Progenitor cell of endocrine pancreas (in vitro differentiated cells): Measurements from ENCODE around the gene SMOC2. TPM values are rescaled to one million over a fixed set of nuclear protein-coding genes. Genes with fewer than 3 reads are reported as not detected.

Source experiments
- DNase-seq: peaks from one replicate; pipeline ENCODE4 v3.0.0; 2021; ENCODE audit warnings: low spot score; ENCODE audit not compliant: unreplicated experiment
- H3K27ac Mint-ChIP-seq: 2 replicates; pipeline ENCODE4 v1.8.0; 2021; ENCODE audit warnings: mild to moderate bottlenecking, moderate library complexity, mixed read lengths
- H3K27me3 Mint-ChIP-seq: 2 replicates; pipeline ENCODE4 v1.8.0; 2021; ENCODE audit warnings: mixed read lengths
- H3K36me3 Mint-ChIP-seq: 2 replicates; pipeline ENCODE4 v1.8.0; 2022; ENCODE audit warnings: mixed read lengths; ENCODE audit not compliant: insufficient read depth
- H3K4me1 Mint-ChIP-seq: 2 replicates; pipeline ENCODE4 v1.8.0; 2021; ENCODE audit warnings: low read depth, mixed read lengths
- H3K4me3 Mint-ChIP-seq: 2 replicates; pipeline ENCODE4 v1.8.0; 2021; ENCODE audit warnings: low read depth, mild to moderate bottlenecking, moderate library complexity, mixed read lengths
- H3K9me3 Mint-ChIP-seq: 2 replicates; pipeline ENCODE4 v1.8.0; 2021; ENCODE audit warnings: low read depth, mixed read lengths
- CTCF ChIP-seq: fragments of 200-600 bp; sonication (generic); IDR thresholded peaks from one replicate; pipeline ENCODE4 v1.5.0; 2021; ENCODE audit warnings: antibody characterized with exemption, mild to moderate bottlenecking; ENCODE audit not compliant: unreplicated experiment
- total RNA-seq: library from RNA; stranded (reverse); gene quantifications from 2 replicates; pipeline ENCODE4 v1.2.1, GENCODE V29; 2021

SMOC2 gene
- total RNA-seq, 1 donor from 2014 or later = 5.9 TPM

- Mint-ChIP-seq H3K27ac (no peak overlapping the region), H3K4me3 (no peak overlapping the region), H3K36me3 (peaks cover 3% of the 10 kb centered on the region), H3K27me3 (peaks cover 18% of the 10 kb centered on the region), H3K4me1 (no peaks in the 10 kb centered on the region), H3K9me3 (peaks cover 7% of the 10 kb centered on the region)
- no peak for TF ChIP-seq CTCF
- DNase-seq = no peak
These were observed 31.4 kb downstream of the SMOC2 start for GRCh38 chr6:168472363-168472762.

GRCh38 chr6:168473197-168473596 lies 32.2 kb downstream of the SMOC2 start:
- no peak overlapping the region for H3K4me3 Mint-ChIP-seq
- no peaks in the 10 kb centered on the region for H3K4me1 Mint-ChIP-seq
- H3K27ac Mint-ChIP-seq = no peak overlapping the region
- TF ChIP-seq CTCF = no peak
- H3K36me3 Mint-ChIP-seq = peaks cover 3% of the 10 kb centered on the region
- H3K9me3 Mint-ChIP-seq = peaks cover 7% of the 10 kb centered on the region
- peaks cover 18% of the 10 kb centered on the region for H3K27me3 Mint-ChIP-seq
- no peak for DNase-seq

GRCh38 chr6:168475188-168476013 lies 34.4 kb downstream of the SMOC2 start:
- Mint-ChIP-seq H3K27ac (no peak overlapping the region), H3K36me3 (peaks cover 2% of the 10 kb centered on the region), H3K4me3 (no peak overlapping the region), H3K27me3 (peaks cover 15% of the 10 kb centered on the region), H3K4me1 (no peaks in the 10 kb centered on the region), H3K9me3 (peaks cover 14% of the 10 kb centered on the region)
- DNase-seq = no peak
- TF ChIP-seq CTCF = no peak

- DNase-seq = no peak
- Mint-ChIP-seq H3K27me3 (peaks cover 8% of the 10 kb centered on the region), H3K9me3 (peaks cover 17% of the 10 kb centered on the region), H3K36me3 (peaks cover 4% of the 10 kb centered on the region), H3K4me3 (no peak overlapping the region), H3K27ac (no peak overlapping the region), H3K4me1 (no peaks in the 10 kb centered on the region)
- TF ChIP-seq CTCF = no peak
These were observed 38.4 kb downstream of the SMOC2 start for GRCh38 chr6:168479421-168479820.

GRCh38 chr6:168480481-168480880 lies 39.5 kb downstream of the SMOC2 start:
- H3K36me3 Mint-ChIP-seq = peaks cover 4% of the 10 kb centered on the region
- no peak for TF ChIP-seq CTCF
- no peak for DNase-seq
- peaks cover 17% of the 10 kb centered on the region for H3K9me3 Mint-ChIP-seq
- H3K27me3 Mint-ChIP-seq = no peaks in the 10 kb centered on the region
- peaks cover 3% of the 10 kb centered on the region for H3K4me1 Mint-ChIP-seq
- H3K27ac Mint-ChIP-seq = no peak overlapping the region
- H3K4me3 Mint-ChIP-seq = no peak overlapping the region
